Calu3 (cell line): ENCODE measurements around the gene SH3D21. TPM values are rescaled to one million over a fixed set of nuclear protein-coding genes. Genes with fewer than 3 reads are reported as not detected.

Source experiments
- BruUV-seq: library from RNA; stranded (reverse); fragments of 400-500 nt; replicated peaks from 2 replicates; lab custom pipeline; 2021; lab: Mats Ljungman, UMichigan
- CTCF ChIA-PET: fragments of 300-600 bp; sonication (Branson Sonifier 250); formaldehyde crosslinking; loops from one replicate; lab custom pipeline; 2022; ENCODE audit warnings: antibody characterized with exemption; lab: Charles Lee
- DNase-seq: peaks from one replicate; pipeline ENCODE4 v3.0.0; 2022
- H3K27ac Mint-ChIP-seq: one replicate; pipeline ENCODE4 v1.8.0; 2022; ENCODE audit warnings: mixed read lengths; ENCODE audit not compliant: unreplicated experiment
- H3K27me3 Mint-ChIP-seq: one replicate; pipeline ENCODE4 v1.8.0; 2022; ENCODE audit warnings: mixed read lengths; ENCODE audit not compliant: unreplicated experiment
- H3K36me3 Mint-ChIP-seq: one replicate; pipeline ENCODE4 v1.8.0; 2022; ENCODE audit warnings: mild to moderate bottlenecking, moderate library complexity, mixed read lengths; ENCODE audit not compliant: insufficient read depth, unreplicated experiment
- H3K4me1 Mint-ChIP-seq: one replicate; pipeline ENCODE4 v1.8.0; 2022; ENCODE audit warnings: mild to moderate bottlenecking, low read depth, mixed read lengths; ENCODE audit not compliant: unreplicated experiment
- H3K4me3 Mint-ChIP-seq: one replicate; pipeline ENCODE4 v1.8.0; 2022; ENCODE audit warnings: mild to moderate bottlenecking, low read depth, moderate library complexity, mixed read lengths; ENCODE audit not compliant: unreplicated experiment
- H3K9me3 Mint-ChIP-seq: one replicate; pipeline ENCODE4 v1.8.0; 2022; ENCODE audit warnings: low read depth, mixed read lengths; ENCODE audit not compliant: unreplicated experiment
- intact Hi-C: fragments of 100-400 bp; cut with micrococcal nuclease; formaldehyde crosslinking; loops from one replicate; pipeline ENCODE4 v1.10.0; 2022; ENCODE audit not compliant: unreplicated experiment
- total RNA-seq: library from RNA; stranded (reverse); gene quantifications from 2 replicates; pipeline ENCODE4 v1.2.3, GENCODE V29; 2022
- TF ChIP-seq, protein P1 (sequence below): fragments of 200-600 bp; IDR thresholded peaks from one replicate; pipeline ENCODE4 v1.8.0; 2022; ENCODE audit warnings: antibody characterized with exemption; ENCODE audit not compliant: unreplicated experiment

SH3D21 gene
- total RNA-seq, 1 experiment from 2014 or later: 12.1 TPM

- no peaks in the 10 kb centered on the region for H3K27me3 Mint-ChIP-seq
- TF ChIP-seq, protein P1, sequence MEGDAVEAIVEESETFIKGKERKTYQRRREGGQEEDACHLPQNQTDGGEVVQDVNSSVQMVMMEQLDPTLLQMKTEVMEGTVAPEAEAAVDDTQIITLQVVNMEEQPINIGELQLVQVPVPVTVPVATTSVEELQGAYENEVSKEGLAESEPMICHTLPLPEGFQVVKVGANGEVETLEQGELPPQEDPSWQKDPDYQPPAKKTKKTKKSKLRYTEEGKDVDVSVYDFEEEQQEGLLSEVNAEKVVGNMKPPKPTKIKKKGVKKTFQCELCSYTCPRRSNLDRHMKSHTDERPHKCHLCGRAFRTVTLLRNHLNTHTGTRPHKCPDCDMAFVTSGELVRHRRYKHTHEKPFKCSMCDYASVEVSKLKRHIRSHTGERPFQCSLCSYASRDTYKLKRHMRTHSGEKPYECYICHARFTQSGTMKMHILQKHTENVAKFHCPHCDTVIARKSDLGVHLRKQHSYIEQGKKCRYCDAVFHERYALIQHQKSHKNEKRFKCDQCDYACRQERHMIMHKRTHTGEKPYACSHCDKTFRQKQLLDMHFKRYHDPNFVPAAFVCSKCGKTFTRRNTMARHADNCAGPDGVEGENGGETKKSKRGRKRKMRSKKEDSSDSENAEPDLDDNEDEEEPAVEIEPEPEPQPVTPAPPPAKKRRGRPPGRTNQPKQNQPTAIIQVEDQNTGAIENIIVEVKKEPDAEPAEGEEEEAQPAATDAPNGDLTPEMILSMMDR: no peak
- peak overlapping the region; percentile 76 for H3K4me3 Mint-ChIP-seq
- BruUV-seq: no TSS peak
- H3K9me3 Mint-ChIP-seq: no peaks in the 10 kb centered on the region
- peaks cover 51% of the 10 kb centered on the region for H3K36me3 Mint-ChIP-seq
- H3K4me1 Mint-ChIP-seq: peaks cover 14% of the 10 kb centered on the region
- CTCF ChIA-PET: interaction anchor here (0.8 to 1.6 kb wide), 4 partner anchors 18 to 62 kb away, joined by 3 to 12 read pairs (median 7); no protein-coding TSS in a partner anchor
- DNase-seq: no peak
- peak overlapping the region; percentile 68 for H3K27ac Mint-ChIP-seq
- intact Hi-C loops: no loop called here
Observed at GRCh38 chr1:36324353-36324703, 18.2 kb downstream of the SH3D21 start.

GRCh38 chr1:36326499-36326898, 20.3 kb downstream of the SH3D21 start:
- peaks cover 8% of the 10 kb centered on the region for H3K27me3 Mint-ChIP-seq
- H3K4me1 Mint-ChIP-seq: peaks cover 14% of the 10 kb centered on the region
- BruUV-seq: no TSS peak
- TF ChIP-seq, protein P1: no peak
- peak overlapping the region; percentile 20 for H3K27ac Mint-ChIP-seq
- DNase-seq: peak; percentile 35
- H3K36me3 Mint-ChIP-seq: peaks cover 34% of the 10 kb centered on the region
- no peaks in the 10 kb centered on the region for H3K9me3 Mint-ChIP-seq
- intact Hi-C loops: no loop called here
- CTCF ChIA-PET: no interaction called here
- no peak overlapping the region for H3K4me3 Mint-ChIP-seq

DNA sequence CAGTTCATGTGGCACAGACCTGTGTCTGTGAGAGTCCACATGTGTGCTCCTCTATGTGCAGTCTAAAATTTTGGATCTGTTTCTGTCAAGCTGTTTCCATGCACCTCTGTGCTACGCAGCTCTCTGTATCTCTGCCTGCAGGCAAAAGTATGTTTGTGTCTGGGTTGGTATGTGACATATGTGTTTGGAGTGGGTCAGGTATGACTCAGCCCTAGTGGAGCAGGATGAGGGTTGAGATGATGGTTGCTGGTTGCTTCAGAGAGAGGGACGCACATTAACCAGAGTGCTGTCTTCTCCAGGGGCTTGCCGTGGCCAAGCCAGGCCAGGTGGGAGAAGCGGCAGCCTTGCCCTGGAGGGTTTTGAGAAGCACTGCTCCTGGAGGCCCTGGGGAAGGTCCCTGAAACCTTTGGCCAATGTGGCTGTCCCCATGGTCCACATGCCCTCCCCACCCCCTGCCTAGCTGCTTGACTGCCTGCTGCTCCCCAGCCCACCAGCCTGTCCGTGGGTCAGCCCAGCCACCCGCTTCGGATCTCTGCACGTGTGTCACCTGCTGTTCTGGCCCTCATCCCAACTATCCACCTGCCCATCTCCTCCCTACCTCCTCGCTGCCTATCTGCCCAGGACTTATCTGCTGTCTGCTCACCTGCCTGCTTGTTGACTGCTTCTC, 21.4 kb downstream of the SH3D21 start:
- Mint-ChIP-seq H3K9me3 (no peaks in the 10 kb centered on the region), H3K4me3 (no peak overlapping the region), H3K4me1 (peaks cover 14% of the 10 kb centered on the region), H3K27me3 (peaks cover 18% of the 10 kb centered on the region), H3K27ac (no peak overlapping the region), H3K36me3 (peaks cover 29% of the 10 kb centered on the region)
- DNase-seq: no peak
- TF ChIP-seq, protein P1: no peak
- intact Hi-C loops: no loop called here
- no TSS peak for BruUV-seq
- CTCF ChIA-PET: no interaction called here

DNA sequence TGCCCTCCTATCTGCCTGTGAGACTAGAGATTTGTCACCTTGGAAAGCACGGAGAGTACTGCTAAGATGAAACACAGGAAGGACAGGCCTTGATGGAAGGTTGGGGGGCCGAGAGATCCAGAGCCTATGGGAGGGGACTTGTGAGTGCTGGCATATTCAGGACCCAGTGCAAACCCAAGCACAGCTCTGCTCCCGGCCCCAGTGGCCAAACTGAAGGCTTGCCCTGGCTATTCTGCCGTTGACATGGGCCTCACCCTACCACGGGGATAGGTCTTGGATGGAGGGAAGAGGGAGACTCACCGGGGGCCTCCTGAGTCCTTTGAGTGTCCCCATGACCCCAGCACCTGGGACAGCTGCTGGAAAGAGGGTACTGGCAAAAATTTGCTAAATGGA, 21.9 kb downstream of the SH3D21 start:
- CTCF ChIA-PET: no interaction called here
- Mint-ChIP-seq H3K9me3 (no peaks in the 10 kb centered on the region), H3K27ac (no peak overlapping the region)

More for the DNA sequence above, 21.9 kb downstream of the SH3D21 start:
- Mint-ChIP-seq H3K4me1 (peaks cover 14% of the 10 kb centered on the region), H3K4me3 (no peak overlapping the region), H3K27me3 (peaks cover 24% of the 10 kb centered on the region), H3K36me3 (peaks cover 29% of the 10 kb centered on the region)
- intact Hi-C loops: no loop called here
- BruUV-seq: no TSS peak
- TF ChIP-seq, protein P1: no peak
- DNase-seq: no peak
